ELF-1 (cell line): Measurements from ENCODE around the gene SLC12A5.
A peak's percentile ranks its signal among the peaks of the same experiment; 100 is the strongest.
"Not testable (repeated sequence)": the region's sequence is repeated elsewhere in the genome, so short reads cannot be mapped to it uniquely, and the experiment has no call there.

Experiments used
- DNase-seq: peaks from one replicate; pipeline ENCODE4 v3.0.0-alpha.2; 2016; ENCODE audit warnings: low read depth, low spot score

Gene SLC12A5

DNA sequence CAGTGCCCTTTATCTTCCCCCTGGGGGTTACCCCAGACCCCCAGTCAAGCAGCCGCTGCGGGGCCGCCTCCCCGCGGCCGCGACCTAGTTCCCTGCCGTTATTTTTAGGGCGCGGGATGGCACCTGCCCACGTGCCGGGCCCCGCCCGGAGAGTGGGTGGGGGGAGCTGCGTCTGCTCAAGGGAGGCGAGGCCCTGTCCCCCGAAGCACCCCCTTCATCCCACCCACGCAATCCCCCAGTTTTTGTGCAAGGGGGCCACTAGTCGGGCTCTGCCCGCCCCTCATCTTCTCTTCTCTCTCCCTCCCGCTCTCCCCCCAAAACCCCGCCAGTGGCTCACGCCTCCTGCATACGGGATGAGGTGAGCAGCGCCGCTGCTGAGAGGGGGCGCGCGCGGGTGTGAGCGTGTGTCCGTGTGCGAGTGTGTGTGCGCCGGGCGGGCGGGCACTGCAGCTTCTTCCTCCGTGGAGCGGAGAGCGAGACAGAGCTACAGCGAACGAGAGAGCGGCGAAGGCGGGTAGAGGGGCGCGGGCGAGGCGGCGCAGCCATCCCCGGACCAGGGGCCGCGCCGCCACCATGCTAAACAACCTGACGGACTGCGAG is at the start of gene SLC12A5:
SLC12A5 (plus strand) TSS at position 444 of the 600 bp plus-strand sequence; CDS start at position 574, 130 bp downstream.
- DNase-seq, result no peak

- no peak for DNase-seq
Observed at GRCh38 chr20:45981261-45981660, 47.8 kb upstream of the SLC12A5 start.

GRCh38 chr20:45983279-45983743 is 45.7 kb upstream of the SLC12A5 start:
- peak; percentile 42 for DNase-seq

DNA sequence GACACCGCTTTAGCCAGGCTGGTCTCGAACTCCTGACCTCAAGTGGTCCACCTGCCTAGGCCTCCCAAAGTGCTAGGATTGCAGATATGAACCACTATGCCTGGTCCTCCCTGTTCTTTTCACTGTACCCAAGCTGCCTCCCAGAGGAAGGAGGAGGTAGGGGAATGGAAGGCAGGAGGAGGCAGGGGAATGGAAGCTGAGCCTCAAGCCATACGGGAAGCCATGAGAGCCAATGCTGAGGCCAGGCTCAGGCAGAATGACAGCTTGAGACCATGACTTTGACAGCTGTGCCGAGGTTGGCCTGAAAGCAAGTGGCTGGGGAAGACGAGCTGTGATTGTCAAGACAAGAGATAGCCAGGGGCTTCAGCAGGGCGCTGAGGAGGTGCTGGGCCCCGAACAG is 43.4 kb upstream of the SLC12A5 start:
- peak; percentile 39 for DNase-seq

- DNase-seq, result peak; percentile 94
Observed at GRCh38 chr20:45987108-45987780, 41.8 kb upstream of the SLC12A5 start.

DNA sequence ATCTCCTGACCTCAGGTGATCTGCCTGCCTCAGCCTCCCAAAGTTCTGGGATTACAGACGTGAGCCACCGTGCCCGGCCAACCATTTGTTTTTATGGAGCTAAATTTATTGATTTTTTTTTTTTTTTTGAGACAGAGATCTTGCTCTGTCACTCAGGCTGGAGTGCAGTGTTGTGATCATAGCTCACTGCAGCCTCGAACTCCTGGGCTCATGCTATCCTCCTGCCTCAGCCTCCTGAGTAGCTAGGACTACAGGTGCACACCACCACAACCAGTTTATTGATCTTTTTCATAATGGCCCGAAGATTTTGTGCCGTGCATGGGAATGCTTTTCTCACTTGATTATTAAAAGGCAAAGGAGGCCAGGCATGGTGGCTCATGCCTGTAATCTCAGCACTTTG is 40.2 kb upstream of the SLC12A5 start:
- DNase-seq, result not testable (repeated sequence)

DNA sequence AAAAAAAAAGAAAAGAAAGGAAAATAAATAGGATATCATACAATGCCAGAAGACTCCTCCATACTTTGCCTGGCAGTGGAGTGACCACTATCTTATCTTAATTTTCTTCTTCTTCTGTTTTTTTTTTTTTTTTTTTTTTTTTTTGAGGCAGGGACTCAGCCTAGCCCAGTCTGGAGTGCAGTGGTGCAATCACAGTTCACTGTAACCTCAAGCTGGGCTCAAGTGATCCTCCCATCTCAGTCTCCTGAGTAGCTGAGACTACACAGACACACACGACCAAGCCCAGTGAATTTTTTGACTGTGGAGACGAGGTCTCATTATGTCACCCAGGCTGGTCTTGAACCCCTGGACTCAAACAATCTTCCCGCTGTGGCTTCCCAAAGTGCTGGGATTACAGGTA is 37.4 kb upstream of the SLC12A5 start:
- DNase-seq, result no peak

DNA sequence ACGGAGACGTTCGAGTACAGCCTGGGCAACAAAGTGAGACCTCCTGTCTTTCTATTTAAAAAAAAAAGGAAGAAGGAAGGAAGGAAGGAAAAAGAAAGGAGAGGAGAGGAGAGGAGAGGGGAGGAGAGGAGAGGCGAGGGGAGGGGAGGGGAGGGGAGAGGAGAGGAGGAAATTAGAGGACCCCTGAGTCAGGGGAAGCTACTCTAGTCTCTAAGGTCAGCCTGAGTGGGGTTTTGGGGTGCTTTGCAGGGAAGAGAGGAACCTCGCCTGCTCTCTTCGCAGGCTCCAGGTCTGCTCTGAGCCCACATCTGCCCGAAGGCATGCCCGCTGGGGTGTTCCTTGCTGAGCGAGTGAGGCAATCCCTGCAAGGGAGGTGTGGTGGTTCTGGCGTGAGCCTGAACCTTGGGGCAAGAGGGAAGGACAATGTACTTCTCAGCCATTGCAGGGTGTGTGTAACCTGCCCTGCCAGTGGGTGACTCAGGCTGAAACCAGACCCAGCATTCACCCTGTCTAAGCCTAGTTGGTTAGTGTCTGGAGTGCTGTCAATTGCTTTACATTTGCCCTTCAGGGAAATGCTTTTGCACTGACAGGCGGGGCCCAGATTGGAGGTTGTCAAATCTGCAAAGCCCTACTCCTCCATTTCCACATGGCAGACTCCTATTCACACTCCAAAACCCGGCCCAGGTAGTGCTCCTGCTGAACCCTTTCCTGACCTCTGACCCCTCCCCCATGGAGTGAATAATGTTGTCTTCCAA is 35.6 kb upstream of the SLC12A5 start:
- peak; percentile 96 for DNase-seq

GRCh38 chr20:45994761-45995493 is 34.1 kb upstream of the SLC12A5 start:
- DNase-seq, result no peak

GRCh38 chr20:45995495-45996097 is 33.4 kb upstream of the SLC12A5 start:
- not testable (repeated sequence) for DNase-seq

DNA sequence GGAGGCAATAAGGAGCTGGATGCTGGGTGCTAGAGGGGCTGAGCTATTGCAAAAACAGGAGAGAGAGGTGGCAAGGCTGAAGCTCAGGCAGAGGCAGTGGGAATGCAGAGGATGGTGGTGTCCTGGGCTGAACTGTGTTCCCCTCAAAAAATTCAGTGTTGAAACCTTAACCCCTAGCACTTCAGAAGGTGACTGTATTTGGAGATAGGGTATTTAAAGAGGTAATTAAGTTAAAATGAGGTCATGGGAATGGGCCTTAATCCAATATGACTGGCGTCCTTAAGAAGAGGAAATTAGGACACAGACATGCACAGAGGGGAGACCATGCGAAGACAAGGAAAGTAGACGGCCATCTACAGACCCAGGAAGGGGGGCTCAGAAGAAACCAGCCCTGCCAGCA is 31.8 kb upstream of the SLC12A5 start:
- DNase-seq, result no peak

GRCh38 chr20:45998337-45998736 is 30.7 kb upstream of the SLC12A5 start:
- DNase-seq, result no peak

GRCh38 chr20:45998761-45999160 is 30.3 kb upstream of the SLC12A5 start:
- no peak for DNase-seq

DNA sequence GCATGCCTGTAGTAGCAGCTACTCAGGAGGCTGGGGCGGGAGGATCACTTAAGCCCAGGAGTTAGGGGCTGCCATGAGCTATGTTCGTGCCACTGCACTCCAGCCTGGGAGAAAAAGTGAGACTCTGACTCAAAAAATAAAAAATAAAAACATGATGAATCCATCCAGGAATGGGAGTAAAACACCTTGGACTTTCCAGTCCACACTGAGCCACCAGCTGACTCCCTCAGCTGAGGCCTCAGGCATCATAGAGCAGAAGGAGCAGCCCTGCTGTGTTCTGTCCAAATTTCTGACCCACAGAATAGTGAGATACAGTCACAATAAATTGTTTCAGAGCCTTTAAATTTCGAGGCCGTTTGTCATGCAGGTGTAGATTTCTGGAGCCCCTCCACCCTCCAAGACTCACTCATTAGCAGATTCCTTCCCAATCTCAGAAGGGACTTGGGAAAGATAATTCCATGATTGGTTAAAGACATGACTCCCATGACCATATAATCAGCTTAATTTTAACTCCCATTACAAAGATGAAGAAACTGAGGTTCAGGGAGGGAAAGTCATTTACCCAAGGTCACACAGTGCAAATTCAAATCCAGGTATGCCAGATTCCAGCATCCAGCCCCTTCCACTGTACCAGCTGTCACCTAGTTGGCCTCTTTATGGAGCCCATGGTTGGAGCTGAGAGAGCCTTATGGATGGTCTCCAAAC is 29.3 kb upstream of the SLC12A5 start:
- no peak for DNase-seq

- DNase-seq, result peak; percentile 72
Observed at GRCh38 chr20:46000262-46000996, 28.6 kb upstream of the SLC12A5 start.

DNA sequence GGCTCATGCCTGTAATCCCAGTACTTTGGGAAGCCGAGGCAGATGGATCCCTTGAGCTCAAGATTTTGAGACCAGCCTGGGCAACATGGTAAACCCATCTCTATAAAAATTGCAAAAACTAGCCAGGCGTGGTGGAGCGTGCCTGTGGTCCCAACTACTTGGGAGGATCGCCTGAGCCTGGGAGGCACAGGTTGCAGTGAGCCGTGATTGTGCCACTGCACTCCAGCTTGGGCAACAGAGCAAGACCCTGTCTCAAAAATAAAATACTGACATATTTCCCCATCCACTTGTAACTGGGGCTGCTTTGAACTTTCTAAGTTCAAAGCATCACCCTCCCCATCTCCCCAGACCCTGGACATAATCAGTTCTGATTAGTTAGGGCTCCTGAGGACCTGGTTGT is 27.5 kb upstream of the SLC12A5 start:
- no peak for DNase-seq

GRCh38 chr20:46002008-46002407 is 27.0 kb upstream of the SLC12A5 start:
- DNase-seq, result no peak

DNA sequence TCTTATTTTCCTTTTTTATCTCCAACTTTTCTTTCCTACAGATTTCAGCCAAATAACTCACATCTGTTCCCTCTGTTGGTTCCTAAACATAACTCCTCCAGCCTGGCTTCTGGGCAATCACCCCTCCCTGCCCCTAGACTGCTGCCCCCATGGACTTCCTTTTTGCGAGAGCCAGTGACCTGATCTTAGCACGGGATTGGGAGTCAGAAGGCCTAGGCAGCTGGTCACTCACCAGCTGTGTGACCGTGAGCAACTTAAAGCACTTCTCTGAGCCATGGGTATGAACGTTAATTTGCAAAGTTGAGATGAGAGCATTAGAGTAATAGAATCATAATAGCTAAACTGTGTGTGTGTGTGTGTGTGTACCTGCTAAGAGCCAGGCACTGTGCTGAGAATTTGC is 24.8 kb upstream of the SLC12A5 start:
- no peak for DNase-seq

- peak; percentile 83 for DNase-seq
Observed at GRCh38 chr20:46004889-46005473, 24.0 kb upstream of the SLC12A5 start.
